ENCODE measurements around the gene ZNF23.

- no peak for TF ChIP-seq POLR2A (IDR thresholded peaks at IDR 0.05)
- TF ChIP-seq CTCF (IDR thresholded peaks at IDR 0.05) = no peak
These were observed 37.4 kb downstream of the ZNF23 start for GRCh38 chr16:71424626-71425025.

All from thyroid gland (tissue), 4 donors.